Tibial nerve (tissue), 3 donors: ENCODE results near the gene CD274.

ENCODE experiments used
- CTCF ChIP-seq, 5 experiments: fragments of 200-600 bp in 3 of 5; fragments of 450-650 bp in 2 of 5; sonication (generic) in 3 of 5; IDR thresholded peaks; one replicate each; pipeline ENCODE4 v1.5.1; 2016 to 2019; ENCODE audit warnings: antibody characterized with exemption in 5 of 5, mild to moderate bottlenecking in 3 of 5, moderate library complexity in 2 of 5
- POLR2A ChIP-seq, 2 donors: fragments of 450-650 bp; IDR thresholded peaks; one replicate each; pipeline ENCODE4 v1.6.1; 2017; ENCODE audit warnings: antibody characterized with exemption in 2 of 2, mild to moderate bottlenecking in 2 of 2, moderate library complexity in 2 of 2

DNA sequence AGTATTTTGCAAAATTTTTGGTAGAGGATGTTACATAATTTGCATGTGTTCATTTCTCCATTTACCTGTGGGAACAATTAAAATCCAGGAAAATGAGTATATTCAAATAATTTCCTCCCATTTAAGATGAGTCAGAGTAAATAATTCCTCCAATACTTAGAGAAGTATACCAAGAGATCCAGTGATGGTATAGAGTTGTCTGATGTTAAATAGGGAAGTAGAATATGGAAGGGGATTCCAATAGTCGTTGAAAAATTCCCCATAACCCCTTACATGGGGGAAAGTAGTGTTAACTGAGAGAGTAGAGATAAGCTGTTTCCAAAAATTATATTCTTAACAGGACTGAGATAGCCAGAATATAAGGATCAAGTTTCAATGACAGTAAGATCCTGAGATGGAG is 15.7 kb downstream of the CD274 start:
- TF ChIP-seq CTCF (IDR thresholded peaks at IDR 0.05) (no peak), POLR2A (IDR thresholded peaks at IDR 0.05) (no peak)
